ENCODE data around the gene SPG7. TPM values are rescaled to one million over a fixed set of nuclear protein-coding genes. Genes with fewer than 3 reads are reported as not detected.

Gene SPG7
- total RNA-seq, 1 donor from 2014 or later = 166 TPM

DNA sequence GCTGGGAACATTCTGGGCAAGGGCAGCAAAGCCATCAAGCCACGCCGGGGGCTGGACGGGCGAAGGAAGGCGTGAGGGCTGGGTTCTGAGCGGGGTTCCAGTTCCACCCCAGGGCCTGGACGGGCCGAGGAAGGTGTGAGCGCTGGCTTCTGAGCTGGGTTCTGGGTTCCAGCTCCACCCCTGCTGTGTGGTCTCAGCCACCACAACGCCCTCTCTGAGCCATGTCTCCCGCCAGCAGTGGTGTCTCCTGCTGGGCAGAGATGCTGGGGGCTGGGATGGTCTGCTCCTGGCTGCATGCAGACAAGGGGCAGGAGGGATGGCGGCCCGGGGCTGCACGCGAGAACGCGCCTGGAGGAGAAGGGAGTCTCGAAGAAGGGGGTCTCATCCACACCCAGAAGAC, 63.4 kb downstream of the SPG7 start:
- no peak overlapping the region for H3K4me3 Mint-ChIP-seq (ENCODE audit: unreplicated experiment)
- peaks cover 10% of the 10 kb centered on the region for H3K27me3 Mint-ChIP-seq (ENCODE audit: unreplicated experiment)
- DNase-seq = no peak
- H3K4me1 Mint-ChIP-seq (ENCODE audit: low read depth, unreplicated experiment) = peaks cover 15% of the 10 kb centered on the region
- H3K36me3 Mint-ChIP-seq (ENCODE audit: unreplicated experiment) = no peaks in the 10 kb centered on the region
- no peak overlapping the region for H3K27ac Mint-ChIP-seq (ENCODE audit: unreplicated experiment)
- peaks cover 14% of the 10 kb centered on the region for H3K9me3 Mint-ChIP-seq (ENCODE audit: unreplicated experiment)
- TF ChIP-seq, protein P1, sequence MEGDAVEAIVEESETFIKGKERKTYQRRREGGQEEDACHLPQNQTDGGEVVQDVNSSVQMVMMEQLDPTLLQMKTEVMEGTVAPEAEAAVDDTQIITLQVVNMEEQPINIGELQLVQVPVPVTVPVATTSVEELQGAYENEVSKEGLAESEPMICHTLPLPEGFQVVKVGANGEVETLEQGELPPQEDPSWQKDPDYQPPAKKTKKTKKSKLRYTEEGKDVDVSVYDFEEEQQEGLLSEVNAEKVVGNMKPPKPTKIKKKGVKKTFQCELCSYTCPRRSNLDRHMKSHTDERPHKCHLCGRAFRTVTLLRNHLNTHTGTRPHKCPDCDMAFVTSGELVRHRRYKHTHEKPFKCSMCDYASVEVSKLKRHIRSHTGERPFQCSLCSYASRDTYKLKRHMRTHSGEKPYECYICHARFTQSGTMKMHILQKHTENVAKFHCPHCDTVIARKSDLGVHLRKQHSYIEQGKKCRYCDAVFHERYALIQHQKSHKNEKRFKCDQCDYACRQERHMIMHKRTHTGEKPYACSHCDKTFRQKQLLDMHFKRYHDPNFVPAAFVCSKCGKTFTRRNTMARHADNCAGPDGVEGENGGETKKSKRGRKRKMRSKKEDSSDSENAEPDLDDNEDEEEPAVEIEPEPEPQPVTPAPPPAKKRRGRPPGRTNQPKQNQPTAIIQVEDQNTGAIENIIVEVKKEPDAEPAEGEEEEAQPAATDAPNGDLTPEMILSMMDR (IDR thresholded peaks at IDR 0.05; ENCODE audit: partially characterized antibody, unreplicated experiment) = no peak

DNA sequence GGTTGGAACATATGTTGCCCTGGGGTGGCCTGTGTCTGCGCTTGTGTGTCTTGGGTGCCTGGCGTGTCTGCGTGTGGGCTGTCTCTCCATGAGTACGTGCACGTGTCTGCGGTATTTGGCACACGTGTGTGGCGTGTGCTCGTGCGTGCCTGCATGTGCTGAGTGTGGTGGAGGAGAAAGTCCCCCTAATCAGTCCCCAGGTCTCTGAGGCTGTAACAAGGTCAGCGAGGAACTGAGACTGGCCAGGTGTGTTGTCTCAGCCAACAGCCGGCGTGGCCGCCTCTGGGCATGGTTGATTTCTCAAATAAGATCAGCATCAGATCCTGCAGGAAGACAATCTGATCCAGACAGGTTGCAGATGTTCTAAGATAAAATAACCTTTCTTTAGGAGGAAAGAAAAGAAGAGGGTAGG, 63.9 kb downstream of the SPG7 start:
- peaks cover 15% of the 10 kb centered on the region for H3K4me1 Mint-ChIP-seq (ENCODE audit: low read depth, unreplicated experiment)
- no peak overlapping the region for H3K27ac Mint-ChIP-seq (ENCODE audit: unreplicated experiment)
- peaks cover 10% of the 10 kb centered on the region for H3K27me3 Mint-ChIP-seq (ENCODE audit: unreplicated experiment)
- no peak for DNase-seq
- H3K36me3 Mint-ChIP-seq (ENCODE audit: unreplicated experiment) = no peaks in the 10 kb centered on the region
- H3K4me3 Mint-ChIP-seq (ENCODE audit: unreplicated experiment) = no peak overlapping the region
- H3K9me3 Mint-ChIP-seq (ENCODE audit: unreplicated experiment) = peaks cover 14% of the 10 kb centered on the region
- TF ChIP-seq, protein P1 (IDR thresholded peaks at IDR 0.05; ENCODE audit: partially characterized antibody, unreplicated experiment) = no peak

DNA sequence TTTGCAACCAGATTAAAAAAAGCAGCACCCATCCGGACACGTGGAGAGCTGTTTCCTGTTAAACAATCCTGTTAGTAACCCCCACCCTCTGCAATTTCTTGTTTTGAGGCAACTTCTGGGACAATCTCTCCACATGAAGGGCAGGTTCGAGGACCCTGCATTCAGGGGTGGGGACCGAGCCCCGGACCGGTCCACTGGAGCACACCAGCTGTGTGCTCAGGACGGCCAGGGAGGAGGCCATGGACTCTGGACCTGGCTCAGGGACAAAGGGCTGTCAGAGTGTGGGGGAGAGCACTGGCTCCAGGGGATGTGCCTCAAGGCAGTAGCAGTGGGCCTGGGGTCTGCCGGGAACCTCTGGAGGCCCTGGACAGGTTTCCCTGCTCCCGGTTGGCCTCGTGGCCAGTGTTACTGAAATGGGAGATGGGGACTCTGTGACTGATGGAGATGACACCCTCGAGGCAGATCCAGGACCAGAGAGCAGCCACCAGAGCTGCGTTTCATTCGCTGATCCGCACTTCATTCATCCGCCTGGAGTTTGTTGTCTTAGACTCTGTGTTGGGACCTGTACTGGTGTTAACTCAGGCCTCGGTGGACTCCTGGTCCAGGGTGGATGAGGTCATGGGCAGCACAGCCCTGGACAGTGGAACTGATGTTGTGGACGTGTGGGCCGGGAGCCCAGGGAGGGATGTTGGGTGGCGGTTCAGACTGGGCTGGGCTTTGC, 64.4 kb downstream of the SPG7 start:
- Mint-ChIP-seq H3K27me3 (ENCODE audit: unreplicated experiment) (peaks cover 14% of the 10 kb centered on the region), H3K36me3 (ENCODE audit: unreplicated experiment) (no peaks in the 10 kb centered on the region), H3K4me1 (ENCODE audit: low read depth, unreplicated experiment) (peaks cover 15% of the 10 kb centered on the region), H3K9me3 (ENCODE audit: unreplicated experiment) (peaks cover 13% of the 10 kb centered on the region), H3K4me3 (ENCODE audit: unreplicated experiment) (no peak overlapping the region), H3K27ac (ENCODE audit: unreplicated experiment) (peak overlapping the region; percentile 38)
- TF ChIP-seq, protein P1 (IDR thresholded peaks at IDR 0.05; ENCODE audit: partially characterized antibody, unreplicated experiment) = no peak
- no peak for DNase-seq

DNA sequence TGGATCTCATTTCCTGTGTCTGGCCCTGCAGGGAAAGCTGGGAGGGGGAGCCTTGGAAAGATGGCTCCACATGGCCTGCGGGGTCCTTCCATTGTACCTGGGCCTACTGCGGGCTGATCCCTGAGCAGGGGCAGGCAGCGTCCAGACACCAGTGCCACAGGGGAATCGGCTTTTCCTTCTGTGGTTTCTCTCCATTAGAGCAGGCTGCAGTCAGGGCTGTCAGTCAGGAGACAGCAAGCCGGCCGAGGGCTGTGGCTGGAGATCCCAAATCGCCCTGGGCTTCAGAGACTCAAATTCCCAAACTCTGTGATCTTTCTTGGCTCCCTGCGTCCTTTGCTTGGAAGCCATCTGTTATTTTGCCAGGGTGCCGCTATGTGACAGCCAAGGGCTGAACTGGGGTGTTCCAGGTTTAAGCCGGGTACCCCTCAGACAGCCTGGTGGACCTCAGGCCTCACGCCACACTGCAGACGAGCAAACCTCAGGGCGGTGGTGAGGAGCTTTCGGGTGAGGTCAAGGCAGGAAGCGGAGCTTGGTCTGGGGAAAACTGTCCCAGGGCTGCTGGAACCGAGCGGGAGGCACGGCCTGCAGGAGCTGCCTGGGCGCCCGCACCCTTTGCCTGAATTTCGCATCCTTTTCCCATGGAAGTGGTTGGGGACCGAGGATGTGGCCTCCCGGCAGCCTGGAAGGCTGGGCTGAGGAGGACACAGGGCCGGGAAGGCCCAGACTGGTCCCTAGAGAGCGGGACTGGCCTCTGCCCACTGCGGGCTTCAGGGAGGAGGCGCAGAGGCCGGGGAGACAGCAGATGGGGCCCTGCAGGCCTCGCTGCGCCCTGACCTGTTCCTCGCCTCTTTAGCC, 65.8 kb downstream of the SPG7 start:
- peaks cover 12% of the 10 kb centered on the region for H3K9me3 Mint-ChIP-seq (ENCODE audit: unreplicated experiment)
- no peaks in the 10 kb centered on the region for H3K36me3 Mint-ChIP-seq (ENCODE audit: unreplicated experiment)
- peaks cover 17% of the 10 kb centered on the region for H3K27me3 Mint-ChIP-seq (ENCODE audit: unreplicated experiment)
- TF ChIP-seq, protein P1 (IDR thresholded peaks at IDR 0.05; ENCODE audit: partially characterized antibody, unreplicated experiment) = no peak
- H3K27ac Mint-ChIP-seq (ENCODE audit: unreplicated experiment) = peak overlapping the region; percentile 93
- H3K4me1 Mint-ChIP-seq (ENCODE audit: low read depth, unreplicated experiment) = peaks cover 15% of the 10 kb centered on the region
- peak overlapping the region; percentile 44 for H3K4me3 Mint-ChIP-seq (ENCODE audit: unreplicated experiment)
- DNase-seq = peak; percentile 69
